Caki2 (cell line): ENCODE results near the gene SF3A2. TPM values are rescaled to one million over a fixed set of nuclear protein-coding genes. Genes with fewer than 3 reads are reported as not detected.

ENCODE experiments used
- DNase-seq: peaks from one replicate; pipeline ENCODE4 v3.0.0-alpha.2; 2015; ENCODE audit warnings: low read depth
- in situ Hi-C: cut with HindIII; loops from 2 replicates; pipeline ENCODE4 v1.10.0; 2016; ENCODE audit warnings: low sequenced_read_pairs, low pct_unique_long_range_greater_than_20kb, mixed read lengths
- total RNA-seq: library from RNA; depleted of rRNA; stranded (reverse); fragments of >200 nt; shearing (Covaris generic); gene quantifications from 2 replicates; pipeline ENCODE4 v1.2.3, GENCODE V29; 2014; ENCODE audit warnings: low replicate concordance; rRNA removed

SF3A2 gene
- total RNA-seq, 1 experiment from 2014 or later = 23.2 TPM

GRCh38 chr19:2296141-2296540 lies 59.5 kb downstream of the SF3A2 start:
- in situ Hi-C loops = no loop called here
- DNase-seq = no peak

Other genes with a start within 250 kb of the SF3A2 start
- gene BTBD2, start 221.1 kb upstream of the SF3A2 start, total RNA-seq = 56.1 and 65.3 TPM in 2 replicates
- gene MKNK2, start 185.6 kb upstream of the SF3A2 start, total RNA-seq = 72.0 and 78.8 TPM in 2 replicates
- gene MOB3A, start 140.5 kb upstream of the SF3A2 start, total RNA-seq = 13.3 and 28.9 TPM in 2 replicates
- not detected in 2 replicates for gene IZUMO4, start 139.9 kb upstream of the SF3A2 start, total RNA-seq
- 59.0 and 69.3 TPM in 2 replicates for gene AP3D1, start 85.3 kb upstream of the SF3A2 start, total RNA-seq
- 5.2 and 7.5 TPM in 2 replicates for gene DOT1L, start 72.9 kb upstream of the SF3A2 start, total RNA-seq
- gene PLEKHJ1, start 495 bp upstream of the SF3A2 start, total RNA-seq = 55.9 and 96.2 TPM in 2 replicates
- 3.0 and 11.7 TPM in 2 replicates for gene AMH, start 12.5 kb downstream of the SF3A2 start, total RNA-seq
- gene JSRP1, start 19.6 kb downstream of the SF3A2 start, total RNA-seq = not detected in 2 replicates
- not detected in 2 replicates for gene PEAK3, start 45.4 kb downstream of the SF3A2 start, total RNA-seq
- not detected in 2 replicates for gene LINGO3, start 71.3 kb downstream of the SF3A2 start, total RNA-seq
- gene LSM7, start 91.8 kb downstream of the SF3A2 start, total RNA-seq = 238 and 305 TPM in 2 replicates
- 20.6 and 30.0 TPM in 2 replicates for gene SPPL2B, start 91.9 kb downstream of the SF3A2 start, total RNA-seq
- gene TMPRSS9, start 123.4 kb downstream of the SF3A2 start, total RNA-seq = 0.09 and 0.44 TPM in 2 replicates
- 31.9 and 50.6 TPM in 2 replicates for gene TIMM13, start 190.8 kb downstream of the SF3A2 start, total RNA-seq
- 96.1 and 99.8 TPM in 2 replicates for gene LMNB2, start 220.1 kb downstream of the SF3A2 start, total RNA-seq
- 10.6 and 16.3 TPM in 2 replicates for gene GADD45B, start 239.3 kb downstream of the SF3A2 start, total RNA-seq